NCI-H345 treated with DMSO at 0.1 percent for 48 hours (cell line): ENCODE measurements around the gene ZEB1.

ENCODE experiments used
- DNase-seq: peaks from one replicate; lab custom pipeline; 2025; ENCODE audit not compliant: unreplicated experiment; lab: John Stamatoyannopoulos, UW

Gene ZEB1

DNA sequence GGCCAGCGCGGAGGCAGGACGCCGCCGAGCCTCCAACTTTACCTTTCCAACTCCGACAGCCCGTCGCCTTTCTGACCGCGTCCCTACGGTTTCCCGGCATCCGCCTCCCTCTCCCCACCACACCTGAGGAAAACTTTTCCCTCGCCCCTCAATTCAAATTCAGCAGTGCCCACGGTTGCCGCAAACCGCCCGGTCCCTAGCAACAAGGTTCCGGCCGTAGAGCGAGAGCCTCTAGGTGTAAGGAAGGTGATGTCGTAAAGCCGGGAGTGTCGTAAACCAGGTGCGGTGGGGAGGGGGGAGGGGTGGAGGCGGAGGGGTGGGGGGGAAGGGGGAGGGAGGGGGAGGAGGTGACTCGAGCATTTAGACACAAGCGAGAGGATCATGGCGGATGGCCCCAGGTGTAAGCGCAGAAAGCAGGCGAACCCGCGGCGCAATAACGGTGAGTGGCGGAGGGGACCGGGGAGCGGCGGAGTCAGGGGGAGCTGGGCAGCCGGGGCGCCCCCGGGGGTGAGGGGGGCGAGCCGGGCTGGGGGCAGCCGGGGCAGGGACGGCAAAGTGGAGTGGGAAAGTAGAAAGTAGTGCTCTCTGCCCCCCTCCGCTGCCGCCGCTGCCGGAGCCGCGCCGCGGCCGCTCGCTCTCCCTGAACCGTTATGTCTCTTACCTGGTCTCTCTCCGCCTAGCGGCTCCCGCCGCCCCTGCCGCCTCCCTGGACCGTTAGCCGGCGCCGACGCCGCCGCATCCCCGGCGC lies at the start of gene ZEB1:
Gene ZEB1 (plus strand): TSS at position 363 of the 748 bp plus-strand sequence. CDS start 19 bp downstream, at position 382.
- DNase-seq: peak; percentile 53

DNA sequence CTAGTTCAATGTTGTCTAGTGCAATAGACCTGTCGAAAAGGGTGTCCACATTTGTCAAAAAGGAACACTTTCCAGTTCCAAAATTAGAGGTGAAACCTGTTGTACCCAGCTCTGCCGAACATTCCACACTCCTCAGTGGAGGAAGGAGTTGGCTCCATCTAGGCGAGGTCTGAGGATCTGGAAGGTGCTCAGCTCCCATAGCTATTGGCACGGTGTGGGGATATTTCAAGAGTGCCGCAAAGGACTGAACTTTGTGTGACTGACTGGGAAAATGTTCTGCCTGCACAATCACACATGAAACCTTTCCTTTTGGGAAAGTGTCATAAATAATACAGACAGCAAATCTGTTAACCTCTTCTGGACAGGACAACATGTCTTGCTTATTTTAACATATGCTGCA lies 48.1 kb upstream of the ZEB1 start:
- no peak for DNase-seq

DNA sequence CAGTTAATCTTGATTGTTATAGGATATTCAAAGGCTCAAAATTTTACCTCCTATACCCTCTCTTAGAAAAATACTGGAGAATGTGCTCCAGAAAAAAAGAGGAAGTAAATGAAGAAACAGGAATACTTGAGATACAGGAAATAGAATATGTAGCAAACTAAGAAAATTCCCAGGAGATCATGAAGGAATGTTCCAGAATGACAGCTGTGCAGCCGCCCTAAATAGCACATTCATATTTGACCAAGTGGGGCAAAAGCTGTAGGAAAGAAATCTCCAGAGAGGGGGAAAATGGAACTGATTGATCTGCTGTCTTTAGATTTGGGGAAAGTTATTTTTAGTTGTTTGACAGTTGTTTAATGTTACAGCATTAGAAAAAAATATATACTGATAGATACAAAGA lies 46.2 kb upstream of the ZEB1 start:
- no peak for DNase-seq

DNA sequence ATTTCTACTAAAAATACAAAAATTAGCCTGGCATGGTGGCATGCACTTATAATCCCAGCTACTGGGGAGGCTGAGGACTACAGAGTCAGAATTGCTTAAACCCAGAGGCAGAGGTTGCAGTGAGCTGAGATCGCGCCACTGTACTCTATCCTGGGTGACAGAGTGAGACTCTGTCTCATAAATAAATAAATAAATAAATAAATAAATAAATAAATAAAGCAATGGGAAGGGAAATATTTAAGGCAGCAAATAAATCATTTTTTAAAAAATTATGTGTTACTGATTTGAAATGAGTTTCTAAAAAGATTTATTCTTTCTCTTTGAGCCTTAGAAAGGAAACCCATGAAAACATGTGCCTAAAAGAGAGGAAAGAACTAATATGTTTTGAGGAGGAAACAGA lies 45.2 kb upstream of the ZEB1 start:
- DNase-seq: no peak

DNA sequence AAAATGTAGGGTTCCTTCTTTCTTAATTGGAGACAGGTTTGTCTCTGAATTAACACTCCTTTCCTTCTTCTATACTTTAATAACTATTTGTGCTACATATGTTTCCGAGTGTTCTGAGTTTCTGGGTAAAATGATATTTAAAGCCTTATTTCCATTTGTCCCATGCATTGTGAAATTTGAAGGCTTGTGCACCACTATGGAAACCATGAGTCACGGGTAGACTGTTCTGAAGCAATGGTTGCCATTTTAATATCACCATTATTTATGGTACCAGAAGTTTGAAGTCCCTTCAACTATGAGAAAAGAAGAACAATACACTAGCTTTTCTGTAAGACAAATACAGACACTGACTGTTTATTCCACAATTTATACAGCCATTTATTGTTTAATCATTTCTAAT lies 44.7 kb upstream of the ZEB1 start:
- DNase-seq: no peak

DNA sequence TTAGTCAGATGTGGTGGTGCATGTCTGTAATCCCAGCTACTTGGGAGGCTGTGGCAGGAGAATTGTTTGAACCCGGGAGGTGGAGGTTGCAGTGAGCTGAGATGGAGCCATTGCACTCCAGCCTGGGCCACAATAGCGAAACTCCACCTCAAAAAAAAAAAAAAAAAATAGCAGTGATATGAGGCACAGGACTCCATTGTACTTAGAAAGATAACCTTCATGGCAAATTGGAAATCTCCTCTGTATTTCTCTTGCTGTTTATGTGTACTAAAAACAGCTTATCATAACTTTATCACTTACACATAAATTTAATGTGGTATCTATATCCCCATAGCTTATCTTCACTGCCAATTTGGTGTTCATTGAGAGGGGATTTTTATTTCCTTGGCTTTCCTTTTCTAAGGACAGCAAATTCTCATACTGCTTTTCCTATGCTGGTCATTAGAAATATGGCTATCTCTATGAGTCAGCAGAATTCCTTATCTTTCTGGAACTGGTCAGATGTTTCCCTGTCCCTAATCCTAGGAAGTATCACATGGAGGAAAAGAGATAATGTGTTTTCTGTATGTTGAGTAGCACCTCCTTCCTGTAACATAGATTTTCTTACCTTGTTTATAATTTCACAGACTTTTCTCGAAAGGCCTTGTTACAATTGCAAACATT lies 40.6 kb upstream of the ZEB1 start:
- DNase-seq: no peak

DNA sequence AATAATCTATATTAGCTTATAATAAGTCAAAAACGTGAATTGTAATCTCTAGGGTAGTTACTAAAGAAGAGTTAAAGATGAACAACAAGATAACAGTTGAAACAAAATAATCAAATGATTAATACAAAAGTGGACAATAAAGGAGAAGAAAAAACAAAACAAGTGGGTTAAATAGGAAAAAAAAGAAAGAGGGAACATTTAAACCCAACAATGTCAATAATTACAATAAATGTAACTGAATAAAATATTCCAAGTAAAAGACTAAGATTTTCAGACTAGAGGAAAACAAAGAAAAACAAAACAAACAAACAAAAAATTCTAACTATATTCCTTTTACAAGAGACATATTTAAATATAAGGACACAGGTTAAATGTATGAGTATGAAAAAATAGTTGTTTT lies 38.0 kb upstream of the ZEB1 start:
- DNase-seq: no peak

DNA sequence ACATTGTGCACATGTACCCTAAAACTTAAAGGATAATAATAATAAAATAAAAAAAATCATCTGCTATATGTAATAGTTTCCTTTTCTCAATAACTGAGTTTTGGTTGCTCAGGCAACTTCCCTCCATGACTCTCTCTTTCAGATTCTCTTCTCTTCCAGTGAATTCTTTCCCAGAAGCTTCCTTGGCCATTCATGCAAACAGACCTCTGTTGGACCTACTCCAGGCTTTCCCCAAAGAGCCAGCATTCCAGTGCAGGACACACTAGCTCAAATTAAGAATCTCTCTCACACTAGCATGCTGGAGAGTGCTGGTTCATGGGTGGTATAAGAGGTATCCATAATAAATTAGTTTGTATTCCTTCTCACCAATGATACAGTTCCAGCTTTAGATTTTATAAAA lies 31.0 kb upstream of the ZEB1 start:
- no peak for DNase-seq

DNA sequence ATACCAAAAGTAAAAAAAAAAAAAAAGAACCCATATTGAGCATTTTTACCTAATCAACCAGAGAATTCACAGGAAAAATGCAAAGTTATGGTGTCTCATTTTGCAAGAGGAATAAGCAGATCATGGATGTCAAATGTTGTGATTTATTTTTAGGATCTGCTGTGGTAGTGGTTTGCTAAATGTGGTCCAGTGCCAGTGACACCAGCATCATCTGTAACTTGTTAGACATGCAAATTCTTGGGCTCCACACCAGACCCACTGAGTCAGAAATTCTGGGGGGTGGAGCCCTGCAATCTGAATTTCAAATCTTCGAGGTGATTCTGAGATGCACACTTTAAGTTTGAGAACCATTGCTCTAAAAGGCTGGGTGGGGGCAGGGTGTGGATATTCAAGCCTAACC lies 30.1 kb upstream of the ZEB1 start:
- no peak for DNase-seq

DNA sequence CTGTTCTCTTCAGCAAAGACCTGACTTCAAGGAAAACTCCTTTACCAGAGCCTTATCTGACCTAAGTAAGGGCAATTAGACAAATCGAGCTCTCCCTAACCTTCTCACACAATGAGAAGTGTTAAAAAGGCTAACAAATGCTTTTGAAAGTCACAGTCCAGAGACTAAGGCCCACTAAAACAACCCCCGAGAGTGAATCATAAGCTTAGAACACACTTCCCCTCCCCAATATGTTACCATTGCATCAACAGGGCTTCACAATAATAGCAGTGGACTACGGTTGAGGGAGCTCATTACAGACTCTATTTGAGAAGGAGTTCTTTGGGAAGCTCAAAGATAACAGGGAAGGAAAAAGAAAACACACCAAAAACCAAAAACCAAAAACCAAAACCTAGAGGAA lies 28.6 kb upstream of the ZEB1 start:
- no peak for DNase-seq

DNA sequence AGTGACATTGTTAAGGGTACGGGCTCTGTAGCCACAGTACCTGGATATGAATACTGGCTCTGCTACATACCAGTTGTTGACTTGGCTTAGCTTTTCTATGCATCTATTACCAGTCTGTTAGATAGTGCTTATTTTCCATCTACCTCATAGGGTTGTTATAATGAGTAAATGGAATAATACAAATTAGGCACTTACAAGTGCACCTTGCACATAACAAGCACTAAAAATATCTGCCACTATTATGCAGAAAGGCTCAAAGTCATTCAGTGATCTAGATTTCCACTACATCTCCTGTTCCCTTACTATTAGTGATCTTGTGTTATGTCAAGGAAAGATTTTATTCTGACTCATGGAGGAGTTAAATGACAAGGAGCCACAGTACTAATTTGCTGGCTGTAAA lies 27.9 kb upstream of the ZEB1 start:
- no peak for DNase-seq

DNA sequence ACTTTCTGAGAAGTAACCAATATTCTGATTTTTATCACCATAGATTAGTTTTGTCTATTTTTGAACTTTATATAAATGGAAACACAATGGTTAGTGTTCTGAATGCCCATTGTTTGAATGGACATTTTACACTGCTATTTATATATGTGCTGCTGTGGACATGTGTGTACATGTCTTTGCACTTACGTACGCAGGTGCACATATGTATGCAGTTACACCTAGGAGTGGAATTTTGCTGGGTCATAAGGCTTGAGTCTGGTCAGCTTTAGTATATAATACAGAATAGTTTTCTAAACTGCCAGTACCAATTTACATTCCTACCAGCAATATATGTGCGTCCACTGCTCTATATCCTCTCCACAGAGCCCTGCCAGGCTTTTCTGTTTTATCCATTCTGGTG lies 24.5 kb upstream of the ZEB1 start:
- DNase-seq: no peak

DNA sequence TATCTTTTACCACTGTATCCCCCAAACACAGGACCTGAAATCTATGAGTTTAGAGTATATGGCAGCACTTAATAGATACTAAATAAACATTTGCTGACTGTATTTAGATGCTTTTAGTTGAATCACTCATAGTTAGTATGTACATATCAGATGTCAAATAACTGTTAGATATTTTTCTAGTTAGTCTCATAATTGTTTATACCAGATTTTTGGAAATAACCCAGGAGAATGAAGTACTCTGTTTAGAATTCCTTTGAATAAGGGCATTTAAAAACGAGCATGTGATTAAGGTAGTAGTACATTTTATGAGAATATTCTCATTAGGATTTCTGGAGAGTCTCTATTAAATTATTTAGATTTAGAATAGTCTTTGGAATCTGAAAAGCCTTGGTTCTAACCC lies 22.3 kb upstream of the ZEB1 start:
- DNase-seq: no peak

DNA sequence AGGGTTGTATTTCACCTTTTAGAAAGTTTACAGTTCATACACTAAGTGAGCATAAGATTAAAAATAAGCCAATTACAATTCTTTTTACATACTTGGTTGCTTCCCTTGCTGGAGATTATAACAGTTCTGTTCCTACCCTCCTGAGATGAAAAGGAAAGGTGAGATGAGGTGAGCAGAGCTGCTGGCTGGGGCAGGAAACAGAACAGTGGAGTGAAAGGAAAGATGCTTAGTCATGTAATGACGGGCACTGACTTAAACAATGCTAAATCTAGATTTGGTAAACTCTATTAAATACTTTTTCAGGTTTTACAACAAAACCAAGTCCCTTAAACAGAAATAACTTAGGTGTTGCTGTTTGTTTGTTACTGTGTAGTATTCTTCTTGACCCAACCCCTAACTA lies 19.9 kb upstream of the ZEB1 start:
- DNase-seq: no peak

DNA sequence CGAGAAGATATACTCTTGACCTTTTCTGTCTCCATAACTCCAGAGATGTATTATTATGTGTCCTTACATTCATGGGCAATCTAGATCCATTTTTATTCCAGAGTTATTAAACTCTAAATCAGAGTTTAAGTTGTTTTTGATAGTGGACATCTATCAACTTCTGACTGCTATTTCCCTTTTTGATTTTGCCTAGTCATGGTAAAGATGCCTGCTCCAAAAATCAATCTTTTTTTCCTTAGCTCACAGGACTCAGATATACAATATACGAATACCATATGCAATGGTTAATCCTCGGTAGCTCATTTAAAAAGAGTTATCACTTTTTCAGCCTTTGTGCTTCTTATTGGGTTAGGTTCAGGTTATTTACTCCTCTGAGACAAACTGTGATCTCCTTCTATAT lies 15.8 kb upstream of the ZEB1 start:
- DNase-seq: no peak

DNA sequence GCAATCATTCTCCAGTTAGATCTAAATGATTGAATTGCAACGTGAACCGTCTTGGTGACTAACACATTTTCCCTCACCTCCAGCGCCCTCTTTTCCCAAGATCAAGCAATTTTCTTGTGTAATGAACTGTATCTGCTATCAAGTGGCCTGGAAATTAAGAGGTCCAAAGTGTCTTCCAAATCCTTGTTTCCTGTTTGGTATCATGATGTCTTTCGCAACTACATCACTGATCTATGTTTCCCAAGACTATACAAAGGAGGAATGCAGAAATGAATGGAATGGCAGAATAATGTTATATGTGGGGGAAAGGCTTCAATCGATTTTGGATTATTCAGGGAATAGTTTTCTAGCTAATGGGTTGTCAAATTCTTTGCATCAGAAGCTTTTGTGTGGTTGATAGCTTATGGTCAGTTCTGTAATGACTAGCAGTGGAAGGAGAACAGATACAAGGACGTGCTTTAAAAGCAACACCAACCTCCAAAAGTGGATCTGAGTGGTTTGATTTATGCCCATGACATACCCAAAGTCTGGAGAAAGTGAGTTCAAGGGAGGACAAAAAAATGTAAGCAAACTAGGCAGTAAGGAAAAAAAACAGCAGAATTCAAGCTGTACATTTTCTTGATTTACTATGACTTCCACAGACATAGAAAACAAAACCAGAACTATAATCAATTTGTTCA lies 14.6 kb upstream of the ZEB1 start:
- no peak for DNase-seq

DNA sequence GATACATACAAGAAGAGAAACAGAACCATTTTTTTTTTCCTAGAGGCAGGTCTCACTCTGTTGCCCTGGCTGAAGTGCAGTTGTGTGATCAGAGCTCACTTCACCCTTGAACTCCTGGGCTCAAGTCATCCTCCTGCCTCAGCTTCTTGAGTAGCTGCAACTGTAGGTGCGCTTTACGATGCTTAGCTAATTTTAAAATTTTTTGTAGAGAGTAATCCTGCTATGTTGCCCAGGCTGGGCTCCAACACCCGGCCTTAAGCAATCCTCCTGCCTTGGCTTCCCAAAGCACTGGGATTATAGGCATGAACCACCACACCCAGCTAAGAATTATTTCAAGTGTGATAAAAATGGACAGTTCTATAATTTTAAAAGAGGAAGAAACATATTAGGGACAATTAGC lies 5.6 kb upstream of the ZEB1 start:
- no peak for DNase-seq

DNA sequence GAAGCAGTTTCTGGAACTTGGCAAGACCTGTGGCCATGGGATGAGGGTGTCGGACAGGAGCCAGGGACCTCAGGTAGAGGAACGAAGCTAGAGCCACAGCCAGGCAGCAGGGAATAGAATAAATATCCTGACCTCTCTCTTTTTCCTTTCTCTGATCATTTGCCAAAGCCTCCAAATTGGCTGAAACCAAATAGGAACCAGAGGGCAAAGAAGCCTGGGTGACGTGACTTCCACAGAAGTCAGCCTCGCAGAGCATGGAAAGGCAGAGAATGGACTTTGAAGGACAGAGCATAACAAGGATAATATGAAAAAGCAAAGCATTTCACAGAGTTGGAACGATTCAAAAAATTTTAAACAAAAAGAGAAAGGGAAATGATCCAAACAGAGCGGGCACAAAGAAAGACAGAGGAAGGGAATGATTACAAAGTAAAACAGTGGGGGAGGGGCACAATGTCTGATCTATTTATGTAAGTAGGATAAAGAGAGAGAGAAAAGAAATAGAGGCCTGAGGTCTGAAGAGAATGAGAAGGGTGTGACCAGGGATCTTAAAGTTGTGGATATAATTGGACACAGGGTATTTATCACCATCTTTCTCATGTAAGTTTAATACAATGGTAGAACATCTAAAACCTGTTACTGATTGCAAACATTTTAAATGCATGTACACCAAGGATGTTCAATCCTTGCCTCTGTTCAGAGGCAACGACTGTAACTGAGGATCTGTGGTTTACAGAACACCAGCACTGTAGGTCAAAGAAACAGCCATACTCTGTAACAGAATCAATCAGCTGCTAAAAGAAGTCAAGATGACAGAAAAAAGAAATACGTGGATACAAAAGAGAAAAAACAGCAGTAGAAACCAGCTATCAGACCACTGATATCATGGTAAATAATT lies 4.5 kb upstream of the ZEB1 start:
- DNase-seq: no peak

DNA sequence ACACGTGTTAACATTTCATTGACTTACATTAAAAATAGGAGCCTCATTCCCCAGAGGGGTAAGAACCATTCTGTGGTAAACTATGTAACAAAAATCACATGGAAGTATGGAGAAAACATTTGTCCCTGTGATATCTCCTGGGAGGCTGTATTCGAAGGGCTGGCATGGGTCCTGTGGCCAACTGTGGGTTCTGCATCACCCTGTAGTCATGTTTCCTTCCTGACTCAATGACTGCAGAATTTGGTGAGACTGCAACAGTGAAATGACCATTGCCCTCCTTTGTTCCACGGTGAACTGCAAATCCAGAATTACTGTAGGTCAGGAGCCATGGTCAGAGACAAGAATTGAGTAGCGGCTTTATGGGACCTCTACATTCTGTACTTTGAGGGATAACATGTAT lies 3.6 kb upstream of the ZEB1 start:
- no peak for DNase-seq

DNA sequence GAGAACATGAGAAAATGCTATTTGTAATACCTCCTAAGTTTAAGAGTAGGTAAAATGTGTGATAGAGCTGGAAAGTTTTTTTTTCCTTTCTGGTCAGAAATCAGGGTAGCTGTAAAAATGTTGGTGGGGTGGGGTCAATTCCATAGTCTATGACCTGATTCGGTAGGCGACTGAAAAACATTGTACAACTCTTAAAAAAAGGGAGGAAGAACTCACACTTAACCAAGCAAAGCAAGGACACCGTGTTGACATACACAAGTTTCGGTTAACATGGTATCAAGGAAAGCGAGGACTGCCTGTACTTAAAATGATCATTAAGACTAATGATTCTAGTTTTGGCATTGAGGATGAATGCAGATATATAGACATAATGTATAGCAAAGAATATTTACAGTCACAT lies 1.8 kb upstream of the ZEB1 start:
- no peak for DNase-seq

DNA sequence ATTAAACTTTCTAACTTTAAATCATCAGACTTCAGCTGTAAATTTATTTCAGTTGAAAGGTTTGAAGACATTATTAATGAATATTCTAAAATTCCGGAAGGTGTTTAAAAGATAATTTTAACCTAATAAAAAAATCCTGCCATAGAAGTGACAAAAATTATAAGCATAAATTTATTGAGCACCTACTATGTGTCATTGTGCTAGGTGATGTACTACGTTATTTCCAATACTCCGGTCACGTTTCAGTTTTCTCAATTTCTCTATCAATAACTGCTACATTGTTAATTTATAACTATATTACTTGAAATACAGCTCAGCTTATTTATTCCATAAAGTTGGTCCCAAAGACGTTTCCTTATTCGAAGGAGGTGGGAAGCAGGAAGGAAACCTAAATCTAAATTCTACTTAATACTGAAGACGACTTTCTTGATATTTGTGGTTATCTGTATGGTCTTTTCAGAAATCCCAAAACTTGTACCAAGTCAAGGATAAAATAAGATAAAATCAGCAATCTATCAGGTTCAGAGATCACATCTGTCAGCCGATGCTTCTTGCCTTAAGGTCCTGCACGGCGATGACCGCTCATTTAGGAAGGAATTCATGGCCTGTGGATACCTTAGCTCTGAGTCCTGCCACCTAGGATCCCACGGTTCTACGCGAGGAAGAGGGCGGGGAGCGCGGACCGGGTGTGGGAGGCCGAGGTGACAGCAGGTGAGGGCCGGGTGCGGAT lies 1.2 kb upstream of the ZEB1 start:
- no peak for DNase-seq
